ENCODE measurements around the gene RGS6. TPM values are rescaled to one million over a fixed set of nuclear protein-coding genes. Genes with fewer than 3 reads are reported as not detected.

RGS6 gene
- total RNA-seq, 1 experiment from 2014 or later, result not detected

- Histone ChIP-seq H3K27ac (no peak overlapping the region), H3K4me1 (no peaks in the 10 kb centered on the region)
- DNase-seq, result no peak
Observed at GRCh38 chr14:72610096-72610830, 678.0 kb downstream of the RGS6 start.

GRCh38 chr14:72610831-72611200, 678.6 kb downstream of the RGS6 start:
- DNase-seq, result no peak
- no peaks in the 10 kb centered on the region for H3K27me3 ChIP-seq
- no peaks in the 10 kb centered on the region for H3K9me3 ChIP-seq (replicated peaks)
- H3K36me3 ChIP-seq, result no peaks in the 10 kb centered on the region
- no peaks in the 10 kb centered on the region for H3K4me1 ChIP-seq
- H3K4me3 ChIP-seq, result no peak overlapping the region
- no peak overlapping the region for H3K27ac ChIP-seq

More at GRCh38 chr14:72610096-72610830, 678.0 kb downstream of the RGS6 start:
- Histone ChIP-seq H3K36me3 (no peaks in the 10 kb centered on the region), H3K4me3 (no peak overlapping the region), H3K27me3 (no peaks in the 10 kb centered on the region), H3K9me3 (replicated peaks) (no peaks in the 10 kb centered on the region)

- Histone ChIP-seq H3K9me3 (replicated peaks) (no peaks in the 10 kb centered on the region), H3K4me1 (no peaks in the 10 kb centered on the region), H3K4me3 (no peak overlapping the region), H3K27ac (no peak overlapping the region), H3K36me3 (no peaks in the 10 kb centered on the region), H3K27me3 (no peaks in the 10 kb centered on the region)
- no peak for DNase-seq
Observed at GRCh38 chr14:72611506-72611905, 679.3 kb downstream of the RGS6 start.

- Histone ChIP-seq H3K9me3 (replicated peaks) (no peaks in the 10 kb centered on the region), H3K27ac (no peak overlapping the region), H3K27me3 (no peaks in the 10 kb centered on the region), H3K36me3 (no peaks in the 10 kb centered on the region), H3K4me3 (no peak overlapping the region), H3K4me1 (no peaks in the 10 kb centered on the region)
- DNase-seq, result no peak
Observed at GRCh38 chr14:72612041-72612440, 679.8 kb downstream of the RGS6 start.

- Histone ChIP-seq H3K4me1 (no peaks in the 10 kb centered on the region), H3K27me3 (no peaks in the 10 kb centered on the region), H3K4me3 (no peak overlapping the region), H3K27ac (no peak overlapping the region), H3K9me3 (replicated peaks) (no peaks in the 10 kb centered on the region), H3K36me3 (no peaks in the 10 kb centered on the region)
- DNase-seq, result no peak
Observed at GRCh38 chr14:72613231-72613974, 681.2 kb downstream of the RGS6 start.

GRCh38 chr14:72613975-72614319, 681.7 kb downstream of the RGS6 start:
- Histone ChIP-seq H3K27ac (no peak overlapping the region), H3K36me3 (no peaks in the 10 kb centered on the region), H3K27me3 (no peaks in the 10 kb centered on the region), H3K4me1 (no peaks in the 10 kb centered on the region), H3K9me3 (replicated peaks) (no peaks in the 10 kb centered on the region), H3K4me3 (no peak overlapping the region)
- no peak for DNase-seq

GRCh38 chr14:72614365-72614764, 682.1 kb downstream of the RGS6 start:
- Histone ChIP-seq H3K36me3 (no peaks in the 10 kb centered on the region), H3K4me1 (no peaks in the 10 kb centered on the region), H3K9me3 (replicated peaks) (no peaks in the 10 kb centered on the region), H3K27ac (no peak overlapping the region), H3K27me3 (no peaks in the 10 kb centered on the region), H3K4me3 (no peak overlapping the region)
- DNase-seq, result no peak

- H3K36me3 ChIP-seq, result no peaks in the 10 kb centered on the region
- H3K9me3 ChIP-seq (replicated peaks), result no peaks in the 10 kb centered on the region
- H3K4me3 ChIP-seq, result no peak overlapping the region
- no peak for DNase-seq
- no peak overlapping the region for H3K27ac ChIP-seq
- H3K4me1 ChIP-seq, result no peaks in the 10 kb centered on the region
- H3K27me3 ChIP-seq, result no peaks in the 10 kb centered on the region
Observed at GRCh38 chr14:72614891-72615415, 682.7 kb downstream of the RGS6 start.

GRCh38 chr14:72615451-72616121, 683.4 kb downstream of the RGS6 start:
- Histone ChIP-seq H3K4me3 (no peak overlapping the region), H3K27ac (no peak overlapping the region), H3K36me3 (no peaks in the 10 kb centered on the region), H3K9me3 (replicated peaks) (no peaks in the 10 kb centered on the region), H3K27me3 (no peaks in the 10 kb centered on the region), H3K4me1 (no peaks in the 10 kb centered on the region)
- no peak for DNase-seq
